AG09319 (cell line): ENCODE measurements around the gene LUM.

Experiments used
- DNase-seq: peaks from one replicate; pipeline ENCODE4 v3.0.0-alpha.2; 2010; ENCODE audit warnings: low read depth; ENCODE audit errors: extremely low read depth
- TF ChIP-seq, protein P1 (sequence below): IDR thresholded peaks from 2 replicates; pipeline ENCODE4 v1.5.1; 2011; ENCODE audit warnings: low read depth, mild to moderate bottlenecking, inconsistent platforms, low read length, moderate library complexity

The LUM gene

DNA sequence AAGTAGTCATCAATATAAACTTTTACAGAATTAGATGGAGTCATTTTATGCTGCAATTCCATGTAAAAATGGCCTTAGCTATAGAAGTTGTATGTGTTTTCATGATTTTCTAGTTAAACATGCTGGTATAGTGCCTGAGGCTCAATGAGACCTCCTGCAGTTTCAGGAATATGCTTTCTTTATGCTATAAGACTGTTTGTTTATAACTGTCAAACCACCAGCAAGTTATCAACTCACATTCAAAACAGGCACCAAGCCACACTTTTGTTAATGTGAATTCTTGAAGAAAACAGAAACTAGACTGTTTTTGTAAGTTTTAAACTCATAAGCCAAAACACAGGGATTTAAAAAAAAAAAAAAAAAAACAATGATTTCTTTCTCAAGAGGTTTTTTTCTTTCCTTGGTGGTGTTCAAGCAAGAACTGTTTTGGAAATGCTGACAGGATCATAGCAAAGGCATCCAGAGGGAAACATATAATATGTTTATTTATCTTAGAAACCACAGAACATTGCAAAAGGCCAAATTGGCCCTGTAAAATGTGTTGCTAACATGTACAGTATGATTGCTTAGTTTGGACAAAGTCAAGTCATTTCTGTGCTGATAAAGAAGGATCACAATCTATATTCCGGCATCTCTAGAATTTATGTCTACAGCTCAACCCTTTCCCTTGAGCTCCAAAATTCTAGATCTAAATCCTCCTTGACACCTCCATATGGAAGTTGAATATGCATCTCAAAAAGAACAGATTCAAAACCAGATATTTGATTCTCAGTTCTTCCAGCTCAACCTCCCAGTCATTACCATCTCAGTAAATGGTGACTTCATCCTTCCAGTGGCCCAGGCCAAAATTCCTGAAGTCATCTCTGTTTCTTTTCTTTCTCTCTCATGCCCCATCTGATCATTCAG lies 29.0 kb upstream of the LUM start:
- peak; percentile 88 for DNase-seq
- TF ChIP-seq, protein P1, sequence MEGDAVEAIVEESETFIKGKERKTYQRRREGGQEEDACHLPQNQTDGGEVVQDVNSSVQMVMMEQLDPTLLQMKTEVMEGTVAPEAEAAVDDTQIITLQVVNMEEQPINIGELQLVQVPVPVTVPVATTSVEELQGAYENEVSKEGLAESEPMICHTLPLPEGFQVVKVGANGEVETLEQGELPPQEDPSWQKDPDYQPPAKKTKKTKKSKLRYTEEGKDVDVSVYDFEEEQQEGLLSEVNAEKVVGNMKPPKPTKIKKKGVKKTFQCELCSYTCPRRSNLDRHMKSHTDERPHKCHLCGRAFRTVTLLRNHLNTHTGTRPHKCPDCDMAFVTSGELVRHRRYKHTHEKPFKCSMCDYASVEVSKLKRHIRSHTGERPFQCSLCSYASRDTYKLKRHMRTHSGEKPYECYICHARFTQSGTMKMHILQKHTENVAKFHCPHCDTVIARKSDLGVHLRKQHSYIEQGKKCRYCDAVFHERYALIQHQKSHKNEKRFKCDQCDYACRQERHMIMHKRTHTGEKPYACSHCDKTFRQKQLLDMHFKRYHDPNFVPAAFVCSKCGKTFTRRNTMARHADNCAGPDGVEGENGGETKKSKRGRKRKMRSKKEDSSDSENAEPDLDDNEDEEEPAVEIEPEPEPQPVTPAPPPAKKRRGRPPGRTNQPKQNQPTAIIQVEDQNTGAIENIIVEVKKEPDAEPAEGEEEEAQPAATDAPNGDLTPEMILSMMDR, result no peak

DNA sequence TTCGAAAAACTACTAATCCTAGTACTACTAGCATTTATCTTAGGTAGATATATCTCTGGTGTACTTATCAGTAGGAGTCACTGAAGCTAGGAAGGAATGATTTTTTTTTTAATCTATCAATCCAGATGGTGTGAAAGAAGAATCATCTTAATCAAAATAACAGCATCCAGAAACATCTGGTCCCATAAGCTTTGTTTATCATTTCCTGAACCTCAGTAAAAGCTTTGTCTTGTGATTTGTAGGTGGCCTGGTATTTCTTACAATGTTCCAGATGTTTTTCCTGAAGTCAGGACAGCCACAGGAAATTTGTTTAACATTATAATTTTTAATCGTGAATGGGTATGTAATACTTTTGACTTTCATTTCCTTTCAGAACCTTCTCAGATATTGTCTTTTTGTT lies 28.0 kb upstream of the LUM start:
- TF ChIP-seq, protein P1, result no peak
- DNase-seq, result no peak

DNA sequence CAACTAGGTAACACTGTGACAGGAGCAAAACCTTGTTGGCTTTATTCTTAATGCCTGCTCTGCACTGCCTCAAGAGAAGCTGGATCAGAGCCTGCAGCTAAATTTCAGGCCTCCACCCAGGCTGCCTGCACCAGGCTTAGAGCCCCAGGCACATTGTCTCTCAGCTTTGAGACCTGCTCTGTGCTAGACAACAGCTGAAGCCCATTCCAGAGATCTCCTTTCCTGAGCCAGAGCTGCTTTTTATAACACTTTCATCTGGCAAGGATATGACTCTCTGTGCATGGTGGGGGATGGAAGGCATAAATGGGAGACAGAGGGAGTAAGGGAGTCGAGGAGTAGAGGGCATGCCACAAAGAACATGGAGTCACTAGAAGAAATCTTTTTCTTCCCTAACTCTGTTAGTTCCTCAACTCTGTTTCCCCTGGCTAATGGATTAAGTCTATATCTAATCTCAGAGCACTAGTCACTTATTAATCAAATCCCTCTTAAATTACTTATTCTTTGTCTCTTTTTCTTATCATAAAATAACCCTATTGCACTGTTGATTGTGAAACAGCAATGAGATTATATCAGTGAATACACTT lies 27.1 kb upstream of the LUM start:
- TF ChIP-seq, protein P1, result no peak
- DNase-seq, result no peak

DNA sequence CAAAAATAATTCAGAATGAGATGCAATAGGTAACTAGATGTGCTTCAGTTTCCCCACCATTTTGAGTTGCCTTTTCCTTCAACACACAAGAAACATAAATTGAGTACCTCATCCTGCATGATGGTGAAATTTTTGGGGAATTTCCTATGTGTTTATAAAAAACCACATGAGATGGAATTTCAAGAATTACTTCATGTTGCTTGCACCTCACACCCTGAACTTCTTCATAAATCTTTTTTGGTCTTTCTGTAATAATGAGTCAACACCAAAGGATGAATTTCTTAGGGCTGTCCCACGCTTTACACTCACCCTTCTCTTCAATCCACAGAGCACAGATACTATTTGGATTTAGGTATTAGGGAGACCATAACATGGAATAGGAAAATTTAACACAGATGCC lies 22.6 kb upstream of the LUM start:
- DNase-seq, result no peak
- TF ChIP-seq, protein P1, result no peak

DNA sequence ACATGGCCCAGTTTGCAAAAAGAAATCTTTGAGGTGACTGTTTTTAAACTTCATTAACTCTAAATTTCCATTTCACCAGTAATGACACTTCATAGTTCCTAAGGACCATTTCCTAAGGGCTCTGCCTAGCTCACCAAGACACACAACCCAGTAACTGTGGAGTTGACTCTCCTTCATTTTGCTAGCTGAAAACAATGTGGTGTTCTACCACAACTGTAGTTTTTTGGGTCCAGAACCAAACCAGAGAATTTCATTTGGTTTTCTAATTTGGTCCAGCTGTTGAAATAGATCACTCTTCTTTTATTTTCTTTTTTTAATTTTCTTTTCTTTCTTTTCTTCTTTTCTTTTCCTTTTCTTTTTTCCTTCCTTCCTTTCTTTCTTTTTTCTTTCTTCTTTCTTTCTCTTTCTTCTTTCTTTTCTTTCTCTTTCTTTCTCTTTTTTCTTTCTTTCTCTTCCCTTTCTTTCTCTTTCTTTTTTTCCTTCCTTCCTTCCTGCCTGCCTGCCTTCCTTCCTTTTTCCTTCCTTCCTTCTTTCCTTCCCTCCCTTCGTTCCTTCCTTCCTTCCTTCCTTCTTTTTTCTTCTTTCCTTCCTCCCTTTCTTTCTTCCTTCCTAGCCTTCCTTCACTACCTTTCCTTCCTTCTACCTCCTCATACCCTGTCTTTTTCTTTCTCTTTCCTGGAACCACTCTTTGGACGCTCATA lies 18.5 kb upstream of the LUM start:
- no peak for DNase-seq
- TF ChIP-seq, protein P1, result no peak

DNA sequence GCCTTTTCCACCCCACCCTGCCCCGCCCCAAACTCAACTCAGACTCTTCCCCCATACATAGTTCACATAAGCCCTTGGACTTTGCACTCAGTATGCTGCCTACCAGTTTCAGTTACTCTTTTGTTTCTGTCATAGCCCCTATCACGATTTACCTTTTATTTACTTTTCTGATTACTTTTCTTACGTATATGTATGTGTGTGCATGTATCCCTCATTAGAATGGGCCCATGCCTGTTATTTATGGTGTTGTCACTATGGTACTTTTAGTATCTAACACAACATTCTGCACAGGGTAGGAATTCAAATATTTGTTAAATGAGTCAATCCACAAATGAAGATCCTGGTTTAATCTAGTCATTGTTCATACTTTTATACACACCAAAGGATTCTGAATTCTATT lies 16.5 kb upstream of the LUM start:
- TF ChIP-seq, protein P1, result no peak
- no peak for DNase-seq

DNA sequence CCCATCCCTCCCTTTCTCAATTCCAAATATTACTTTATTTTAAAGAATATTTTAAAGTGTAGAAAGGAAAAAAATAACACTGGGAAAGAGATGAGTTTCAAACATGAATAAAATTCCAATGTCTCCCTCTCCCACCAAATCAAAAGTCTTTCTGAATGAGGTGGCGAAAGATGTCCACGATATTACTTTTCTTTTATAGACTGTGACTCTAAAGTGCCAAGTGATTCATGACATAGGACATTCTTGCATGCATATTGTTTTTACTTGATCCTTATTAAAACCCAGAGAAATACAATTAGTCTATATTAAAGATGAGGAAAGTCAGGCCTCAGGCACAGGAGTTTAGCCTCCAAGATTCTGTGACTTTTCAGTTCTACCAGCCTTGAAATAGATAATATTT lies 16.0 kb upstream of the LUM start:
- TF ChIP-seq, protein P1, result no peak
- no peak for DNase-seq
